Measurements from ENCODE around the gene ADCY2. TPM values are rescaled to one million over a fixed set of nuclear protein-coding genes. Genes with fewer than 3 reads are reported as not detected.

The ADCY2 gene
- total and polyA plus RNA-seq, 2 experiments from 2014 or later, result 23.8 to 74.9 TPM

- no peaks in the 10 kb centered on the region for H4K20me1 ChIP-seq (replicated peaks; ENCODE audit: insufficient read depth)
- no peak for ATAC-seq
- H3K36me3 ChIP-seq (ENCODE audit: insufficient read depth), result no peaks in the 10 kb centered on the region
- no peaks in the 10 kb centered on the region for H3K9me3 Mint-ChIP-seq
- H3K4me1 Mint-ChIP-seq, result no peaks in the 10 kb centered on the region
- DNase-seq (ENCODE audit: low spot score), result no peak
- no peaks in the 10 kb centered on the region for H3K36me3 Mint-ChIP-seq (ENCODE audit: low read depth)
- no peak overlapping the region for H3K27ac ChIP-seq (ENCODE audit: low read depth)
- TF ChIP-seq JUNB (IDR thresholded peaks at IDR 0.05; ENCODE audit: unreplicated experiment), result no peak
- TF ChIP-seq CREB1 (CRISPR knock-in tag; IDR thresholded peaks at IDR 0.05; ENCODE audit: low read depth), result no peak
- TF ChIP-seq EZH2 (IDR thresholded peaks at IDR 0.05; ENCODE audit: low read depth, unreplicated experiment), result no peak
- no peak for TF ChIP-seq CTCF (conservative IDR thresholded peaks at IDR 0.05; ENCODE audit: low read depth in 2 of 2)
- no peak for TF ChIP-seq EZH2phosphoT487 (IDR thresholded peaks at IDR 0.05; ENCODE audit: unreplicated experiment)
- no peak for TF ChIP-seq STAT1 (IDR thresholded peaks at IDR 0.05; ENCODE audit: unreplicated experiment)
- TF ChIP-seq ZNF462 (CRISPR knock-in tag; IDR thresholded peaks at IDR 0.05), result no peak
- no peak for TF ChIP-seq ZNF331 (CRISPR knock-in tag; IDR thresholded peaks at IDR 0.05; ENCODE audit: low read depth)
- no peak for TF ChIP-seq REST (IDR thresholded peaks at IDR 0.05; ENCODE audit: unreplicated experiment)
- no peak for TF ChIP-seq ETS1 (IDR thresholded peaks at IDR 0.05)
- no peak for TF ChIP-seq ZNF114 (CRISPR knock-in tag; IDR thresholded peaks at IDR 0.05)
- TF ChIP-seq POLR2AphosphoS5 (IDR thresholded peaks at IDR 0.05; ENCODE audit: low read depth), result no peak
- H3K4me3 ChIP-seq, result no peak overlapping the region
- no peaks in the 10 kb centered on the region for H3K27me3 ChIP-seq (ENCODE audit: insufficient read depth)
- no peak overlapping the region for H3K4me2 ChIP-seq
- no peak overlapping the region for H2AFZ ChIP-seq
- no peaks in the 10 kb centered on the region for H3K9me2 ChIP-seq (ENCODE audit: insufficient read depth)
- no peak overlapping the region for H3K4me3 Mint-ChIP-seq
- H3K27me3 Mint-ChIP-seq (ENCODE audit: insufficient read depth, low read depth, poor library complexity), result peaks cover 4% of the 10 kb centered on the region
- no peaks in the 10 kb centered on the region for H3F3A ChIP-seq (replicated peaks; ENCODE audit: low read depth)
- H3K27ac Mint-ChIP-seq, result no peak overlapping the region
- H3K4me1 ChIP-seq (ENCODE audit: insufficient read depth), result no peaks in the 10 kb centered on the region
- no peaks in the 10 kb centered on the region for H3K79me2 ChIP-seq (replicated peaks; ENCODE audit: insufficient read depth)
These were observed 439.0 kb downstream of the ADCY2 start for GRCh38 chr5:7834982-7835381.

Data from GM23338 (cell line).